SU-DHL-6 (cell line): ENCODE data around the gene NACA2.

Source experiments
- CTCF ChIP-seq: fragments of 200-600 bp; sonication (generic); IDR thresholded peaks from one replicate; pipeline ENCODE4 v1.5.1; 2017; ENCODE audit warnings: antibody characterized with exemption, mild to moderate bottlenecking, low read length, moderate library complexity; ENCODE audit not compliant: insufficient read depth, poor library complexity, severe bottlenecking
- EZH2phosphoT487 ChIP-seq: fragments of 200-600 bp; sonication (generic), shearing (Covaris generic); conservative IDR thresholded peaks from 2 replicates; pipeline ENCODE4 v1.6.1; 2018; ENCODE audit warnings: mild to moderate bottlenecking, antibody characterized with exemption, low read length, moderate library complexity, mixed read lengths

- TF ChIP-seq CTCF = peak; percentile 49
- no peak for TF ChIP-seq EZH2phosphoT487
These were observed 39.7 kb downstream of the NACA2 start for GRCh38 chr17:61551255-61551742.
